ENCODE data around the gene NFE2L3.
A peak's percentile ranks its signal among the peaks of the same experiment; 100 is the strongest.

- TF ChIP-seq POLR2A (IDR thresholded peaks at IDR 0.05): no peak
- peak; percentile 77 to 88 (median 83) for TF ChIP-seq CTCF (IDR thresholded peaks at IDR 0.05)
- TF ChIP-seq POLR2AphosphoS5 (IDR thresholded peaks at IDR 0.05): no peak
Measured at GRCh38 chr7:26198133-26198780, 46.3 kb downstream of the NFE2L3 start.

Measured in breast epithelium (tissue), 3 donors.